ENCODE measurements around the gene SSRP1.
A peak's percentile ranks its signal among the peaks of the same experiment; 100 is the strongest.
"Not testable (repeated sequence)": the region's sequence is repeated elsewhere in the genome, so short reads cannot be mapped to it uniquely, and the experiment has no call there.

Gene SSRP1

DNA sequence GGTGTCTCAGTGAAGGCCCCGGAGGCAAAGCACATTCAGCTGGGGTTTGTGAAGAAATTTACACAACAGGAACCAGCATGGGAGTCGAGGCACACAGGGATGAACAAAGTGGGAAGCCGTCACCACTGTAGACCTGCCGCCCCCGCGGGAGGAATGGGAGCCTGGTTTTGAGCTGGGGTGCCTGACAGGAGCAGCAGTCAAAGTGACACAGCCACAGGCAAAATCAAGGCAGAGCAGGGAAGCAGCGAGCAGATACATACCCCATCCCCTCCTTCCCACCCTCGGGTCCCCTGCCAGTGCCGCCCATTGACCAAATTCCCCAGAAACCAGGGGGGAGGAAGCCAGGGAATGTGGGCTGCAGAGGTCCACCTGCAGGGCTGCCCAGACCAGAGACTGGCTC lies 23.3 kb upstream of the SSRP1 start:
- DNase-seq: no peak

DNA sequence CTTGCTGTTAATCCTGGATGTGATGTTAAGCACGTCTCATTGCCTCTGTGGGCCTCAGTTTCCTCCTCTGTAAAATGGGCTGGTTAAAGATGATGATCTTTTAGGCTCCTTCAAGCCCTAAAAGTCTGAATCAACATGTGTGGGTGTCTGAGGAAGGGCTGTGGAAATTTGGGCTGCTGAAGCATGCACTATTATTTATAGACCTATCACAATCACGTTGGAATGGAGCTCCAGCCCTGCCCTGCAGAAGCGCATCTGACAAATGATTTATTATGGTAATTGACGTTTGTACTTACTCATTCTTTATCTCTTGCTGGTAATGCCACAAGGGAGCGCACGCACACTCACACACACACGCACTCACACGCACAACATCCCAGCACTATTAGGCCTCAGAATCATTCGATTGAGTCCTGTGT lies 22.9 kb upstream of the SSRP1 start:
- DNase-seq: no peak

DNA sequence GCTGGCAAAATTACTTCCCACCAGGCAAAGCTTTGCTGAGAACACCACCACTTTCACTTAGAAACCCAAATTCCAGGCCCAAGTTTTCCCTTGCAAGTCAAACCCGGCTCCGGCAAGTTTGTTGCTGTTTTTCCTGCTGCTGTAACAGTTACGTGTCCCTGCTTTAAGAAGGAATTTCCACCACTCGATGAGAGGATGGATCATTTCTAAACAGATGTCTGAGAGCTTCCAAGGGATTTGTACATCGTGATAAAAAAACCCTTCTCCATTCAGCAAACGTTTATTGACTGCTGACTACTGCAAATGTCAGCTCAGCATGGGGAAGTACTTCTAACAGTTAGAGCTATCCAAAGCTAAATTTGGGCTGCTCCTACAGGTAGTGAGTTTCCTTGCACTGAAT lies 22.2 kb upstream of the SSRP1 start:
- no peak for DNase-seq

DNA sequence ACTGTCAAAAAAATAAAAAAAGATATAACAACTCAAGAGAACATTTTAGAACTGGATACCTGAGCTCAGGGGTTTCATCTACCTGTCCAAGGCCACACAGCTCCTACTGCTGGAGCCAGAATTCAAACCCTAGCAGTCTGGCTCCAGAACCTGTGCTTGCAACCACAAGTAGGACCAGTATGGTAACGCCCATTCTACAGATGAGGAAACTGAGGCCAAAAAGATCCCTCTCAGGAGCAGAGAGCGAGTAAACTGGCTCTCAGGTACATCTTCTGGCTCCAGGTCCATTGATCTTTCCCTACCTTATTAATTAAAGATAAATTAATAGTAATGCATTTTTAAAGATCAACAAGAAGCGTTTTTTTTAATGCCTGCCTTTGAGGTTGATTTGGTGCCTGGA lies 21.6 kb upstream of the SSRP1 start:
- DNase-seq: no peak

DNA sequence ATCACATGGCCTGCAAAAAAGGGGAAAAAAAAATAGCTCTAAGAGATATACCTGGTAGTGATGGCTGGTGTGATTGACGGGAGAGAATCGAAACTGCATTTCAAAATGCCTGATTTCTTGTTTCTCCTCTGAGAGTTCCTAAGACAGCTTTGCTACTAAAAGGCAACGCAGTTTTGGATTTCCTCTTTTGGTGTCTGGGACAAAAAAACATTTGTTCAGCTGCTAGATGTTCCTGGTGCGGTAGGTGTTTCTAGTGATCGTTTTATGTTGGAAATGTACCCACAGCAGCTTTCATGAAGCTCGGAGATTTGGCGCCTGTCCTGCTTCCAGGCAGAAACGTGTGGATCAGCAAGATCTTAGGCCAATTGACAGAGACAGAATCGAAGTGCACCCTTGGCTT lies 20.6 kb upstream of the SSRP1 start:
- no peak for DNase-seq

DNA sequence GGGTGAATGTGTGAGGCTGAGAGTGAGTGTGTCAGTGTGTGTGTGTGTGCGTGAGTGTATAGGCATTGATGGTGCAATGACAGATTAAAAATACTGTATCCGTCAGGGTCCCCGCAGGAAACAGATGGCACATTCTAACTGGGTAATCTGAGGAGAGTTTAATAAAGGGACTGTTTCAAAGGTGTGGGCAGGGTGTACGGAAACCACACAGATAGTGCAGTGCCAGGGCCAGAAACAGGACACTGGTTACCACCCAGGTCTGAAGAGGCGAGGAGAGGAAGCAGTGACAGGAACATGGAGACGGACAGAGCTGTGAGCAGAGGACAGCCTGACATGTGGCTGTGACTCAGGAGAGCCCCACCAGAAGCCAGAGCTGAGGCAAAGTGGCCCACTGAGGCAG lies 19.0 kb upstream of the SSRP1 start:
- DNase-seq: no peak

DNA sequence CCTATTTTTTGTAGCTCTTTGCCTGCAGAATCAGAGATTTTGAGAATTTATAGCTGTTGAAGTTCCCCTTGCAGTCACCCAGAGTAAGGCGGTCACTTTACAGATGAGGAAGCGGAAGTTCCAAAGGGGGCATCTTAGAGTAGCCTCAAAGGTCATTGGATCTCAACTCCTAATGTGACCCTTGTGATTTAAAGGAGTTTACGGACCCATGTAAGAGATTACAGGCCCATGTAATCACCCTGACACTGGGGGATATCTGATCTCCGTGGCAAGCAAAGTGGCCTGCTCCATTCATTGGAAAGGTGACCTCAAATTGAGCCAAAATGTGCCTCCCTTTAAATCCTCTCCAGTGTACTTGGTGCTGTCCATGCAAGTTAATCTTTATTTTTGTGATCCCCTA lies 18.2 kb upstream of the SSRP1 start:
- no peak for DNase-seq

DNA sequence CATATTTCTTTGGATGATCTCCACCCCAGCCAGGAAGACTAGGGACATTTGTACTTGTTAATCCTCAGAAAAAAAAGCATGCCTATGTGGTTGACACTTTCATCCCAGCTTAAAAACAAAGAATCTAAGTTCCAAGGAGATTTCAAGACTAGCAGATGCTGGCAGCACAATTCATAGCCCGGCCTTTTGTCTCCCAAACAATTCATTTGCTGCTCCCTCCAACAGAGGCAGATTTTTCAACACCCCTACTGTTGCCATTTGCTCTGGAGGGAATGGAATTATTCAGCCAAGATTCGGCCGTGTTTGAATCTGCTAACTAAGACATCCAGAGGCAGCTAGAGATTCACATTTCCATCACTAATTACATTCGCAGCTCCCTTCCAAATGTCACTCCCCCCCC lies 17.8 kb upstream of the SSRP1 start:
- DNase-seq: no peak

DNA sequence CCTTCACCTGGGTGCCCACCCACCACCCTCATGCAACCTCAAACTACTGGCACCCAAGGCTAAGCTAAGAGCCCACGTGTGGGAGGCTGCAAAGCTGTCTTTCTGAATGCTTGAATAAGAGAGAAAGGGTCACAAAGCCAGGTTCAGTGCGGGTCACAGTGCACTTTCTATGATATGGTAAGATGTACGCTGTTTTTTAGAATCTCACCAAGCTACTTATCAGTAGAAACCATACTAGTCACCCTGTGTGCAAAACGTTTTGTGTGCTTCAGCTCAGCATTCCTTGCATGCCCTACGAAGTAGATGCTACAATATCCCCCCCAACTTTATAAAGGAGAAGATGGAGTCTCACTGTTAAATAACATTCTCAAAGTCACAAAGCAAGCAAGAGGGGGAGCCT lies 17.3 kb upstream of the SSRP1 start:
- DNase-seq: no peak

DNA sequence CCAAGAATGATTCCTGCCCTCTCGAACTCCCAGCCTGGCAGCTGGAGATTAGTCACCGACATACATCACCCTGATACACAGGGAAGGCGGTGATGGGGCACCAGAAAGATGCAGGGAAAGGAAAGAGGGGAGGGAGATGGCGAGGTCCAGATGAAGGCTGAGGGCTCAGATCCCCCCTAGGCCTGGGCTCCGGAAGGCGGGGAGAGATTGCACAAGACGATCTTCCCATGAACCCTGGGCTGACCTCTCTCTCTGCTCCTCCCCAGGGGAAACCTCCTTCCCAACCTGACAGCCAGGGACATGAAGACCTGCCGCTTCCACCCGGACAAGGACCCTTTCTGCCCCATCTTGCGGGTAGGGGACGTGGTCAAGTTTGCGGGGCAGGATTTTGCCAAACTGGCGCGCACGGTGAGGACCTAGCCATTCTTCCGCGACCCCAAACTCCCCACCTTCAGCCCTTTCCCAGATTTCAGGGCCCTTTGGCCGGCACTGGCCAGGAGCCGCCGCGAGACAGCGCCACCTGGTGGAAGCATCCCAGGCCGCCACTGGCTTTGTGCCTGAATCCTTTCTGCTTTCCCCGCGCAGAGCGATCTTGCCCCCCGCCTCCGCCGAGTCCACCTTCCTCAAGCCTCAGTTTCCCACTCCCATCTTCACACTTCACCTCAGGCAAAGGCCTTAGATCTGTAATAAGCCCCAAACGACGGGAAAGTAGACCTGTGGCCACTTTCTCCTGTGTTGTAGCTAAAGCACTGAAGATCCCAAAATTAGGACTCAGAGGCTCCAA lies 14.0 kb upstream of the SSRP1 start:
- DNase-seq: peak; percentile 34

DNA sequence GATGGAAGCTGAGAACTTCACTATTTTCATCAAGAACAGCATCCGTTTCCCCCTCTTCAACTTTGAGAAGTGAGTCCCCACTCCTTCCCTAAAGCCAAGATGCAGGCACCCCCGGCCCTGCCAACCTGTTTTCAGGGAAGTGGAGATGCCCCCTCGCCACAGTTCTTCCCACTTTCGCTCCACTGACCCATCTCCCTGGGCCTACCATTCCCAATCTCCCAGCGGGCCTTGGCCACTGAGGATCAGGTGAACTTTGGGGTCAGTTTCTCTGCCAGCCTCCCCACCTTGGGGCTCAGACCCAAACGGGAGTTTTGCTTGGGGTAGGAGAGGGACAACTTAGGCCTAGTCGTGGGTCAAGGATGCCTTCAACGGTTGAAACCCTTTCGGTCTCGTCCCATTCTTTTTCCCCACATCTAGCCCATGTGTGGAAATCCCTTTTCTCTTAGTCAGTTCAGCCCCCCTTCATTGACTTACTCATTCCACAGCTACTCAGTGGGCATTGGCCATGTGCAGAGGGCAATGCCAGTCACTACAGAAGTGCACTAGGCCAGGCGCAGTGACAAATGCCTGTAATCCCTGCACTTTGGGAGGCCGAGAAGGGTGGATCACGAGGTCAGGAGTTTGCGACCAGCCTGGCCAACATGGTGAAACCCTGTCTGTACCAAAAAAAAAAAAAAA lies 13.1 kb upstream of the SSRP1 start:
- no peak for DNase-seq

DNA sequence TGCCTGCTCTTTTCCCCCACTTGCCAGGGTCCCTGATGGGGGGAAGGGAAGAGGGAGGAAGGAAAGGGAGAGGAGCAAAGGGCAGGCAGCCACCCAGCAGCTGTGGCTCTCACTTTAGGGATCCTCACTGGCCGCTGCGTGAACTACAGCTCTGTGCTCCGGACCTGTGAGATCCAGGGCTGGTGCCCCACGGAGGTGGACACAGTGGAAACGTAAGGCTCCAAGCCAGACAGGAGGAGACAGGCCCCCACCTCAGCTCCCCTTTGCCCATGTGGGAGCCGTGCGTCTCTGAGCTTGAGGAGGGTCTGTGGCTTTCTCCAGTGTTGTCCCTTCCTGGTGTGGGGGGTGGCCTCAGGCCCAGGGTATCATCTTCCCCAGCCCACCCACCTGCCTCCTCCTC lies 12.4 kb upstream of the SSRP1 start:
- DNase-seq: no peak

DNA sequence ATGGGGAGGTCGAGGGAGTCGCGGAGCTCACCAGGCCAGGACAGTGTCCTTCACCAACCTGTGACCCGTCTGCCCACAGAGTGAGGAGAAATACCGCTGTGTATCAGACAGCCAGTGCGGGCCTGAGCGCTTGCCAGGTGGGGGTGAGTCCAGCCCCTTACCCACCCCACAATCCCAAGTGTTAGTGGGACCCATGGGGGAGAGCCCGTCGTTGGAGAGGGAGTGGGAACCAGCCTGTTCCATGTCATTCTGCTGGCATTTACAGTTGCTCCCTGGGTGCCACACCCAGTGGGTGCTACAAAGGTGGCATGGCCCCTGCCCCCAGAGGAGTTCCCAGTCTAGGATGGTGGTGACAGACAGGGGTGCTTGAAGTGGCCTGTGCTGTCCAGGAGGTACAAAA lies 11.6 kb upstream of the SSRP1 start:
- no peak for DNase-seq

DNA sequence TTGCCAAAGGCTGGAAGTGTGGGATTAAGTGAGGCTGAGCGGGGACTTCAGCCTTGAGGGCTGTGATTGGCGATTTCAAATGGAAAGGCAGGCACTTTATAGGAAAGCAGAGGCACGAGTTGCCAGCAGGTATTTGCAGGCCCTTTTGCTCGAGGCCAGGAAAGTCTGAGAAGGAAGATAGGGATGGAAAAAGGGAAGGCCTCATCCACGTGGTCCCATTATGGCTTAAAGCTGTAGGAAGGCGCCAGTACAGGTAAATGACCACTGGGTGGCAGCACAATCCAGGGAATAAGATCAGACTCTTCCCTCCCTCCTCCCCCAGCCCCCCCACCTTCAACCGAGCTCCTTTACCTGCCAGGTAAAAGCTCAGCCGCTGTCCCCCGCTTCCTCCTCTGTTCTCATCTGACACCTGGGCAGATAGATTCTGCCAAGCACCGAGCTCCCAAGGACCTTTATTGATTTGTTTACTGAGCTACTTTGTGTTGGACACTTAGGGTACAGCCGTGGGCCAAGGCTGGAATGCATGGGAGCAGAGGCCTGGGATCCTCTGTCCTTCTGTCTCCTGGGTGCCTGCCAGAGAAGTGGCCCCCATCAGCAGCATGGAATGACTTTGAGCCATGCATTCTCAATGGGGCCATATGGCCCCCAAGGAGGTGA lies 10.0 kb upstream of the SSRP1 start:
- DNase-seq: peak; percentile 61

DNA sequence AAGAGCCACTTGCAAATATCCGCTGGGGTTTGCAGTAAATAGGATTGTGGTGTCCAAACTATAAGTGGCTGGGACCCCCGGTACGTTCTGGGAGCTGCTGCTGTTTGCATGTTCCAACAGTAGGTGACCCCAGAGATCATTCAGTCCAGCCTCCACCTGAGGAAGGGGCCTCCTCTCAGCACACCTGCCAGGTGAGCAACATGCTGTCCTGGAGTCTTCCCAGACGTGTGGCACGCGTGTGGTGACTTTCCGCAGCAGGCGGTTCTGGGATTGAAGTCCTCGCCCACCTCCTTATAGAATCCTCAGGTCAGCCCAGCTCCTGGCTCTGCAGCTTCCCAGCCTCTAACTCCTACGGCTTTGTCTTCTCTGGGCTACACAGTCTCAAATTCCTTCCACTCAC lies 9.1 kb upstream of the SSRP1 start:
- no peak for DNase-seq

DNA sequence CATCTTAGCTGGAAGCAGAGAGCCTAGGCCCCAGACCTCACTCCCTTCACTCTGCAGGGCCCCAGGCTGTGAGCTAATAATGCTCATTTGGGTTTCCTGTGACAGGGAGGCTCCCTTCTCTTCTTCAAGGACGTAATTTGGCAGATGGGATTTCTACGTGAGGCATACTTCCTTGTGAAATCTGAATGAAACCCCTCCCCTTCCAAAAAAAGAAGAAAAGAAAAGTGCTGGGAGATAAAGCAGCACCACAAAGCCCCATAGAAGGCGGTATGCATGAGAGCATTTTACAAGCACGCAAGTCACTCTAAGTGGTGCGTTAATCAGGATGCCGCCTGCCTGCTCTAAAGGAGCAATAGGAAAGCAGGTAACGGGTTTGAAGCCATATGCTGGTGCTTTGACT lies 8.1 kb upstream of the SSRP1 start:
- DNase-seq: no peak

DNA sequence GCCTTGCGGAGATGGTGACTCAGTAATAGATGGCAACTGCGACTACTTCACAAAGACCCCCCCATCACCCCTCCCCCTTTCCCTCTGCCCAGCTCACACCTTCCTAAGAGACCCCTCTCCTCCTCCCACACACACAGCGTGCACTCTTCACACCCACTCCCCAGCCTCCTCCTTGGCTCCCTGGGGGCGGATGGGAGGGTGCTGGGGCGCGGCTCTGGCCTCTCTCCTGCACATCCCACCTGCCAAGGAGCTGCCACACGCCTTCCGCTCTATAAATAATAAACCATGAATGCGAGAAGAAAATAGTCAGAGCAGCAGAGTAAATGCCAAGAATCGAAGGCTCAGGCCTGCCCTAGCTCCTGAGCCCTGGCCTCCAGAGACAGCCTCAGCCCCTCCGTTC lies 7.0 kb upstream of the SSRP1 start:
- no peak for DNase-seq

DNA sequence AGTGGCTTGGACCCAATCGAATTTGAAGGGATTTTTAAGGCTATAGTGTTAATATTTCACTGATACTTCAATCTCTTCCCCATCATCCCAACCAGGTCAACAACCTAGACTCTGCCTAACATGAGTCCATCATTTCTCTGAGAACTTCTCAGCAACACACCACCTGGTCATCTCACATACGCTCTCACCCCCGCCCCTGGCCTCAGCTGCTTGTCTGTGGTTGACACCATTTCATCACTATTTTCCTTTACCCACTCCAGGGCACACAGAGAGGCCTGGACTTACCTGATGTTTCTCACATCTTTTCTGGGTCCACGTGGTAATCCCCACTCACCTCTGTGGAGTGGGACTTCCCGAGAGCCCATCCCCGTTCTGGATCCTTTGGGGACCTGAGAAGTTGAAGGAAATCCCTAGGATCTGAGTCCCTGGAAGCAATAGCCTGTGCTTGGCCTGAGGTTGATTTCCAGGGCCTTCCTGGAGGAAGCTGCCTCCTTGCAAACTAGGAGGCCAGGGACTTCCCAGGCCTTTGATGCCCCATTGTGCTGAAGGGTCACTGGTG lies 5.6 kb upstream of the SSRP1 start:
- no peak for DNase-seq

DNA sequence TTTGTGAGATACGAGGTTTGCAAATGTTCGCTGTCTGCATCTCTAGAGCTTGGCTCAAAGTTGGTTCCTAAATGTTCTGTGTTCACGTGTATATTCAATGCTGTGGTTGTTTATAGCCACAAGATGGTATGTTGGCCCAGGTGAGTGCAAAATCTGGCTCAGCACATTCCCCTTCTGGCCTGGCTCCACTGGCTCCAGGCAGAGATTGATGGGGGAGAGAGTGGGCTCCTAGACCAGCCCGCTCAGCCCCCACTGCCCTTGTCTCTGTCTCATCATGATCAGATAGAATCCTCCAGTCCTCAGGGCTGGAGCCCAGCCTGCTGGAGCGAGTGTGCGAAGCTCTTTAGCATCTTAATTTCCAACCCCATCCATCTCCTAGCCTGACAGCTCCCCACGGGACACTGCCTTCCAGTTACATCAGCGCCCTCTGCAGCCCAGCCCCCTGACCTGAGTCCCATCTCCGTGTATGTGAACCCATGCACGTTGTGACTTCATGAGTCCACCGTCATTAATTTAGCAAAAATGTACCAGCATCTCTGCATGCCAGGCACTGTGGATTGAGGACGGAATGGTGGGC lies 4.4 kb upstream of the SSRP1 start:
- no peak for DNase-seq

DNA sequence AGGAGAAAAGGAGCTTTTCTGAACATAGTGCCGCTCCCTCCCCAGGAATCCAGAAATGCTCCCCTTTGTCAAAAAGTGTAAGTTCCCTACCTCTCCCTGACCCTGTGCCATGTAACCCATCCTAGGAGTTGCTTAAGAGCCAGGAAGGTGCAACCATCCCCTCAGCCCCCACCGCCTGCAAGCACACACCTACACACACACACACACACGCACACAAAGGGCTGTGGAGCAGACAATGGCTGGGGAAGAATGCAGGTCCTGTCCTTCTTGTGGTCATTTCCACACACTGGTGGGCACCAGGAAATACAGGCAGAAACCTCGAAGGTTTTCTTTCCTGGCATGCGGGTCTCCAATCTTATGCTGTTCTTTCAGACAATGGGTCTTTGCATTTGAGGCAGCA lies 3.6 kb upstream of the SSRP1 start:
- no peak for DNase-seq

DNA sequence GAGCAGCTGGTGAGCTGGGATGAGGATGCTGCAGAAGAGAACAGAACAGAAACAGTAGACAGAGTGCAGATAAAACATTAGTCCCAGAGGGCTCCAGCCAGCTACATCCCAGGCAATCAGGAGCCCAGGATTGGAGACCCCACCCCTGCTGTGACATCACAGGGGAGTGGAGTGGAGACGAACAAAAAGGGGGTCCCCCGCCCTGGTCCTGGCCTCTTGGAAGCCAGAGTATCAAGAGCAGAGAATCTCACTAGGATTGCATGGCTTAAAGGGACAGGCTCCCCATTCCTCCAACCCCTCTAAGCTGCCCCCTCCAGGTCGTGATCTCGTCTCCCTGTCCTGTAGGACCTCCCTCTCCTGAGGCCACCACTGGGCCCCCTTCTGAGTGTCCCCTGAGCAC lies 2.5 kb upstream of the SSRP1 start, which contains the start of gene P2RX3:
P2RX3 (plus strand) TSS at position 211 of the 400 bp plus-strand sequence. CDS start 199 bp downstream, outside the sequence.
- DNase-seq: no peak

DNA sequence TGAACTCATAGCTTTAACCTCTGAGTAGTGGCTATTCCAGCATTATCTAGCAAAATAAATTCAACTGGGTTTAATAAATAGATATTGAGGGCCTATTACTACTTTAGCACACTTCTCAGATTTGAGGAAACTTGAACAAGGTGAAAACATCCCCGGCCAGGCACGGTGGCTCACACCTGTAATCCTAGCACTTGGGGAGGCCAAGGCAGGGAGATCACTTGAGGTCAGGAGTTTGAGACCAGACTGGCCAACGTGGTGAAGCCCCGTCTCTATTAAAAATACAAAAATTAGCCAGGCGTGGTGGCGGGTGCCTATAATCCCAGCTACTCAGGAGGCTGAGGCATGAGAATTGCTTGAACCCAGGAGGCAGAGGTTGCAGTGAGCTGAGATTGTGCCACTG lies 1.2 kb upstream of the SSRP1 start:
- not testable (repeated sequence) for DNase-seq

DNA sequence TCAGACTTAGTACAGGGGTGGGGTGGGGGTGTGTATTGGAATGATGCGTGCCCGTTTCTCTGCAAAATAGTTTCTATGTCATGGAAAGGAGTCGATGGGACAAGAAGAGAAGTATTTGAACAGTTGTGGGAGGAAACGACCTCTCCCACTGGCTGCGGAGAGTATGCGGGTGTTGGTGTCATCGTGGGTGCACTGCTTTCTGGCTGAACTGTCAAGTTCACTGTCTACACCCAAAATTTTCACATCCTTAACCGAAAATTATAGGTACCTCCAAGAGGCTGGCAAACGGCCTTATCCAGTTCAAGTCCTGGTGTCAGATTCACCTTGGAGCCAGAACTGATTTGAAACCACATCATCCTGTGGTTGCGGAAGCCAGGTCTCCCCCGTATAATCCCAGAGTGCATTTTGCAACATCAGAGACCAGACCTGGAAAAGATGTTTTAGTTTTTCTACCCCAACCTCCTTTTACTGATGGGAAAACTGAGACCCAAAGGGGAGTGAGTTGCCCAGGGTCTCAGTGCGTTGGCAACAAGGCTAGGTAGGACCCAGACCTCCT lies 497 bp upstream of the SSRP1 start:
- DNase-seq: no peak

Measured in activated CD4-positive, alpha-beta T cell treated with anti-CD3 and anti-CD28 coated beads for 1 hour (primary cell).